HG03196 (cell line): Measurements from ENCODE around the gene FOXN4.
A peak's percentile ranks its signal among the peaks of the same experiment; 100 is the strongest.
"Not testable (repeated sequence)": the region's sequence is repeated elsewhere in the genome, so short reads cannot be mapped to it uniquely, and the experiment has no call there.

Source experiments
- ATAC-seq: cut with Tn5 transposase; IDR thresholded peaks from one replicate; pipeline ENCODE4 v1.9.1; 2021; ENCODE audit not compliant: unreplicated experiment

FOXN4 gene

GRCh38 chr12:109308534-109309380 lies at the start of gene FOXN4:
FOXN4 (minus strand) TSS chr12:109309284; CDS start chr12:109308321, 963 bp downstream.
- no peak for ATAC-seq

DNA sequence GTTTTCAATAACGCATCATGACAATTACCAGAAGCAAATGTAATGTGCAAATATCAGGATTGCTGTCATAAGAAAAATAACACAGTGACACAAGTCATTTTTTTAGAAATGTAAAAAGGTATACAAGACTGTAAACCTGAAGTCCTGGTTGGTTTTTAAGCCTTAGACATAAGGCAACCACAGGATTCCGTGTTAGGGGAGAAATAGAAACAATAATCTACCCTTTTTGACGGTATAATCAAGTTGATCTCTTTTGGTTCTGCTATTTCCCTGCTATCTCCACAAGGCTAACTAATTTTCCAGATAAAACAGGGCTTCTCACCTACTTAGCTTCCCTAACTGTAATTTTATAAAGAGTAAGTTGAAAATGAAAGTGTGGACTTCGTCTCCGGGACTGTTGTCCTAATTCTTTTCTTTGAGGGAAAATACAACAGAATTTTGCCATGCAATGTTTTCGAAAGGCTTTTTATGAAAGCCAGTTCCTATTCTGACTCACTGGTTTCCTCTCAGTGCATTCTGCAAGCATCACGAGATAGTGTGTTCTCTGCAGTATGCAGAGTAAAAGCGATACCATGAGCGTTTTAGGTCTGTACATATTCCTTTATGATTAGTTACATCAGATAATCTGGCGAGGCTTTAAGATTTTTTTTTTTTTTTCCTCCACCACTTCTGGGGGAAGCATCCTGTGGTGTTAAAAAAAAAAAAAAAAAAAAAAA lies 49.2 kb upstream of the FOXN4 start:
- peak; percentile 79 for ATAC-seq

DNA sequence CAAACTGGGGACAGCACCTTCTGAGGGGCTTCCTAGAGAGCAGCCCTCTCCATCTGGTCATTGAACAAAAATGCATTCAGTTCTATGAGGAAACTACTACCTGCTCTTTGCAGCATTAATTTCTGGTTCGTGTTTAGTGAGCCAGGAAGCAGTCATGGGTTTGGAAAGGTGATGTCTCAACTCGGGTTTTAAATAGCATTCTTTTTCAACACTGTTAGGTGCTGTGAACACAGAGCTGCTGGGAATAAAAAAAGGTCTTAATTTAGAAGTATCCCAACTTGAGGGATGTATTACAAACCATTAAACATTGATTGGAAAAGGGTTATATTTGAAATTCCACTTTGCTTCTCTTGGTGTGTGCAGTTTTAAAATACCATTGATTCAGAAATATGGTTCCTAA lies 47.9 kb upstream of the FOXN4 start:
- no peak for ATAC-seq

DNA sequence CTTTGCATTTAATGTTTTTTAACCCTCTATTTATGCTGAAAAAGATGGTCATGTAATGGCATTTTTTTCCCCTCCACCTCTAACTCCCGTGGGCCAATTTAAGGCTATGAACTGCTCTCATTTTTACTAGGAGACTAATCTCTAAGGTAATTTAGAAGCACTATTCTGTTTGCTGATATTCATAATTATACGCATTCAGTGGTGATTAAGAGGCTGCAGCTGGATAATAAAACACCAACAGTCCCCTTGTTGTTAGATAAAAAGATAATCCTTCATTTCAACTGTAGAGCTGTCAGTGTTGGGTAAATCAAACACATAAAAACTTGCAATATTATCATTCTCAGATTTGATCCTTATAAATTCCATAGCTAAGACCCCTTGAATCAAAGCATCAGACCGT lies 47.5 kb upstream of the FOXN4 start:
- no peak for ATAC-seq

- no peak for ATAC-seq
These were observed 43.1 kb upstream of the FOXN4 start for GRCh38 chr12:109352184-109352583.

DNA sequence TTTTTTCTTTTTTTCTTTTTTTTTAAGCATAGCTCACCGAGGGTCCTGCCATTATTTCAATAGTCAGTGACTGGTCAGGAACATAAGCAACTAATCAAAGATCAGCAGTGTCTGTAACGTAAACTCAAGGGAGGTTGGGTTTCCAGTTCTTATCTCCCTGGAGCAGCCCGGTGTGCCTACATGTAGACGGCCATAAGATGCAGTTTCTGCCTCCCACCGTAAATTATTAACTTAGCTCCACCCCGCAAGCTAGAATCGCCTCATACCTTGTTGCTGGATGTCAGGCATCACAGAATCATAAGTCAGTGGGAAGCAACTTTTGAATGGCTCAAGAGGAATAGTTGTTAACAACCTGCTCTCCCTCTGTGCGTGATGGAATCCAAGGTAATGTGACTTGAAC lies 38.5 kb upstream of the FOXN4 start, which contains the start of gene MYO1H:
MYO1H (plus strand) TSS at position 312 of the 400 bp plus-strand sequence; CDS start at position 373, 61 bp downstream.
- ATAC-seq, result no peak

DNA sequence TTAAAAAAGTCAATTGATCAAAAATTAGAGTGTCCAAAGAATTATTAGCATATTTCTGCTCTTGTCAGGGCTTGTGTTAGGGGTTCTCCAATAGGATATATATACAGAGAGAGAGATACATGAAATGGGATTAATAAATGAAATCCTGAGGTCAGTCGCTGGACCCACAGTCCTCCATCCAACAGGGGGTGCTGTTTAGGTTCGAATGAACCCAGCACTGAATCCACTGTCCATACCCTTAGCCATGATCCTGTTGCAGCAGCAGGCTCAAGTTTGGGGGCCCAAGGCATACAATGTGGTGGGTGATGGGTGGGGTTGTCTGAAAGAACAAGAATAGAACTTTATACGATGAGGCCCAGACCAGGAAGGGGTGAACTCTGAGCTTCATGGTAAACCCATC lies 37.8 kb upstream of the FOXN4 start:
- no peak for ATAC-seq

- no peak for ATAC-seq
These were observed 36.3 kb upstream of the FOXN4 start for GRCh38 chr12:109345428-109345827.

- ATAC-seq, result no peak
These were observed 34.6 kb upstream of the FOXN4 start for GRCh38 chr12:109343677-109344076.

DNA sequence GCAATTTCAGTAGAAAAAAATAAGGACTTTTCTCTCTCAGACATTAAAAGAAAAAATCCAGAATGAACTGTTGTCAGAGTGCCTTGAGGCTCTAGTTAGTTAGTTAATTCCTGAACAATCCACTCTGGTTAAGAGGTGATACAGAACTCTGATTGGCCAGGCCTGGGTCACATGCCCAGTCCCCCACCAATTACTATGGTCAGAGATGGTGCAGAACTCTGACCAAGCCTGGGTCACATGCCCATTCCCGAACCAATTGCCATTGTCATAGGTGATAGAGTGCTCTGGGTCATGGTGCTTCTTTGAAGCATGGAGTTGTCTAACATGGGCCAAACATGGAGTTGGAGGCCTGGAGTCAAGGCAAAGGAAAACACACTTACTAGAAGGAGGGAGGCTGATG lies 27.5 kb upstream of the FOXN4 start:
- no peak for ATAC-seq

- no peak for ATAC-seq
These were observed 25.8 kb upstream of the FOXN4 start for GRCh38 chr12:109334887-109335286.

GRCh38 chr12:109331301-109331952 lies 22.3 kb upstream of the FOXN4 start:
- no peak for ATAC-seq

DNA sequence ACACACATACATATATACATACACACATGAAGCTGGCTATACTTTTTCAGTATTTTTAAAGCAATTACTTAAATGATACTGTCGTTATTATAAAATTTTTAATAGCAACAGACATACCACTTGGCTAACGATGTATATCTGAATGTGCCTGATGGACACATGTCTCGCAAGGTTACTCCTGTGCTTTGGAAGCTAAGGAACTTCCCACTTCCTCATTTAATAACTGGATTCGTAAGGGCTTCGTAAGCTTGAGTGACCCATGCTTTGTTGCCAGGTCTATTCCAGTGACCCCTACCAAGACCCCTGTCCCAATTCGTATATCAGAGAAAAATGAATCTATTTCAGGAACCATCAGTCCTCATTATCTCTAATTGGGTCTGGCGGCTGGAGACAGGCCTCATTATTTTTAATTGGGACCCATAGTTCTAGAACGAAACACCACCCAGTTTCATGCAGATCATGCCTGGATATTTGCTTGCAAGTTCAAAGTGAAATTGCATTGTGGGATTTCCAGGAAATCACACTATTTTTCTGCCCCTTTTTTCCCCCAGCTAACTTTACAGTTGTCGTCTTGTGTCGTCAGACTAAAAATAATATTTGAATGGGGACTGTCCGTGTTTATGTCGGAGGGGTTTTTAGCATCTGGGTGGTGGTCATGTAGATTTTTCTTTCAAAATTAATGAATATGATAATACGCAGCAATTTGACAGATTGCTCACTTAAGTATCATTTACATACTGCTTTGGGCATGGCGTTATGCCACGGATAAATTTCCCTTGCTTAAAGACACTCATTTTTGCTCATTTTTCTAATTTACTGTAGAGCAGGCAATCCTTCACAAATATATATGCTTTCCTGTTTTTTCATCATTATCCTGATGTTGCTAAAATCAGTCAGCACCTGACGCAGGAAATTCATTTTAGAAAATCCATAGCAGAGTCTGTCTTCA lies 21.5 kb upstream of the FOXN4 start:
- no peak for ATAC-seq

GRCh38 chr12:109329686-109330085 lies 20.6 kb upstream of the FOXN4 start:
- ATAC-seq, result no peak

DNA sequence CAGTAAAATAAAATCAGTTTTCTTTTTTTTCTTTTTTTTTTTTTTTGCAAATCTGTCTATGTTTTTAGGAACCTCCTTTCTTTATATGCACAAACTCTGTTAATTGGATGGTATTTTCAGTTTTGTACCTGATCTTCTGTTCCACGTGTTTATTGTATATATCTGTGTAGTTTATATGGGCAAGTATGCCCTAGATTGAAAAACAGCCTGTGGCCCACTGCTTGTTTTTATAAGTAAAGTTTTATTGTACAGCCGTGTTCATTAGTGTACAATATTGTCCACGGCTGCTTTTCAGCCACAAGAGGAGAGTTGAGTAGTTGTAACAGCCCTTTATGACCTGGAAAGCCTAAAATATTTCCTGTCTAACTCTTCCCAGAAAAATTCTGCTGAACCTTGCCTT lies 19.9 kb upstream of the FOXN4 start:
- ATAC-seq, result no peak

GRCh38 chr12:109321294-109321693 lies 12.2 kb upstream of the FOXN4 start:
- not testable (repeated sequence) for ATAC-seq

DNA sequence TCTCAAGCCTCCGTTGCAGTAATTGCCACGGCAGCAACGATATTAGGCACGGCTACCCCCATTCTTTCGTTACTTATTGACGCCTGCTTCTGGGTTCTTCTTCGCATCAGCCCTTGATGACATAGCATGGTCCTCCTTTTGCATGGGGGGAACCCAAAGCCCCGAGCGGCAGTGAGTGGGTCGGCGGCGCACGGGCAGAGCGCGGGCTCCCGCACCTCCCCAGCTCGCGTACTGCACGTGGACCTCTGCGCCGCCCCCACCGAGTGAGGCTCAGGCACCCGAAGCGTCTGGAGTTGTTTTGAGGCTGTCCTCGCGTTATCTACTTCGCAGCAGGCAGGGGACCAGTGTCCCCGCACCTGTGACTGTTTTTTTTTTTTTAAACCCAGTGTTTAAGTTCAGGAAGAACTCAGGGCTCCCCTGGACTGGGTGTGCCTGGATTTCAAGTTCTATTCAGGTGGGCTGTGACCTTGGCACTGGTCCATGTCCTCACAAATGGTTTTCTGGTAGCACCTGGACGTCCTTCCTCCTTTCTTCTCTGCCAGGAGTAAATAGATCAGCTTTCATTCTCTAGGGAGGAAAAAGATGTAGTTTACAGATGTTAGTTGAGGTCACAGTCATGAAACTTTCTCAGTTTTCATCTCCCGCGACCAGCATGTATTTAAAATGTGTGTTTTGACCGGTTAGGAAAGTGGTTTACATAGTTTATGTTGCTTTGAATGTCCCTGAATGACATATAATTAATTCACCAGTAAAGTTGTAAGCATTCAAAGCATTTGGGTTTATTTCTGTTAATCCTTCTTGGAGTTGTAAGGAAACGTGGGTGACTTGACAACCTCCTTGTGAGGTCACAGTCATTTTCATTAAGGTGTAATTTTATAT lies 1.4 kb upstream of the FOXN4 start:
- no peak for ATAC-seq

- ATAC-seq, result no peak
These were observed 530 bp upstream of the FOXN4 start for GRCh38 chr12:109309381-109310246.

DNA sequence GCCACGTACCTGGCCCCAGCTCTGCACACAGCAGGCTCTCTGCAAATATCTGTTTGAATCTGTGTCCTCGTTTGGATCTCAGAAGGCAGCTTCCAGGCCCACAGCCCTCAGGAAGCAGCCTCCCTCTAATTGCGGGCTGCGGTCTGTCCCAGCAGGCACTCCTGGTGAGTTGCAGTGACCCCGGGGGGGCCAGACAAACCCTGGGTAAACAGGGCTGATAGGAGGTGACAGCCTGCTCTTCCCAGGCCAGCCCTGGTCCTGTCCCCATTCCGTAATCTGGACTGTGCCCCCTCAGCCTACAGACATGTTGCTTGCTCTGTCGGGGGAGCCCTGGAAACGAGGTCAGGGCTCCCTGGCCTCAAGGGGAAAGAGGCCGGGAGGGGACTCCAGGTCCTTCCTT lies 2.0 kb downstream of the FOXN4 start:
- no peak for ATAC-seq
